Fibroblast of lung (primary cell): Measurements from ENCODE around the gene VAMP4. TPM values are rescaled to one million over a fixed set of nuclear protein-coding genes. Genes with fewer than 3 reads are reported as not detected.

ENCODE experiments used
- DNase-seq, 2 donors: peaks; one replicate each; pipeline versions ENCODE4 v3.0.0 to v3.0.0-alpha.2; 2010; ENCODE audit warnings: low read depth in 2 of 2
- H2AFZ ChIP-seq: 2 replicates; pipeline ENCODE4 v1.5.1; 2012; ENCODE audit warnings: low read length, control low read depth, inconsistent platforms
- H3K27ac ChIP-seq: 2 replicates; pipeline ENCODE4 v1.5.1; 2011; ENCODE audit warnings: low read length, control low read depth; ENCODE audit not compliant: insufficient read depth
- H3K27me3 ChIP-seq: 2 replicates; pipeline ENCODE4 v1.5.1; 2011; ENCODE audit warnings: mild to moderate bottlenecking, low read length; ENCODE audit not compliant: control insufficient read depth, insufficient read depth
- H3K36me3 ChIP-seq: 2 replicates; pipeline ENCODE4 v1.5.1; 2011; ENCODE audit warnings: low read length; ENCODE audit not compliant: control insufficient read depth, insufficient read depth
- H3K4me1 ChIP-seq: 2 replicates; pipeline ENCODE4 v1.5.1; 2011; ENCODE audit warnings: low read length; ENCODE audit not compliant: control insufficient read depth, insufficient read depth; ENCODE audit errors: extremely low read depth
- H3K4me2 ChIP-seq: 2 replicates; pipeline ENCODE4 v1.5.1; 2011; ENCODE audit warnings: low read length, control low read depth; ENCODE audit not compliant: insufficient read depth; ENCODE audit errors: extremely low read depth
- H3K4me3 ChIP-seq, 4 experiments: fragments of 200-600 bp in 1 of 4; sonication (generic) in 1 of 4; replicated peaks in 1 of 4; 2 replicates each; pipeline ENCODE4 v1.5.1; 2011 to 2016; ENCODE audit warnings: low read length in 4 of 4, low read depth in 3 of 4, mild to moderate bottlenecking in 3 of 4, control low read depth in 2 of 4, inconsistent platforms in 1 of 4, mixed read lengths in 1 of 4; ENCODE audit not compliant: insufficient read depth in 1 of 4; ENCODE audit errors: control extremely low read depth in 1 of 4
- H3K79me2 ChIP-seq: 2 replicates; pipeline ENCODE4 v1.5.1; 2012; ENCODE audit warnings: mild to moderate bottlenecking, low read length, inconsistent platforms; ENCODE audit not compliant: control insufficient read depth, insufficient read depth
- H3K9ac ChIP-seq: 2 replicates; pipeline ENCODE4 v1.5.1; 2011; ENCODE audit warnings: mild to moderate bottlenecking, low read length, control low read depth; ENCODE audit not compliant: insufficient read depth
- H3K9me3 ChIP-seq: 2 replicates; pipeline ENCODE4 v1.5.1; 2012; ENCODE audit warnings: low read depth, low read length; ENCODE audit not compliant: control insufficient read depth, insufficient read depth
- H4K20me1 ChIP-seq: 2 replicates; pipeline ENCODE4 v1.5.1; 2011; ENCODE audit warnings: low read length; ENCODE audit not compliant: control insufficient read depth, insufficient read depth; ENCODE audit errors: extremely low read depth
- EZH2 ChIP-seq: IDR thresholded peaks from 2 replicates; pipeline ENCODE4 v1.5.1; 2012; ENCODE audit warnings: low read length, control low read depth, mild to moderate bottlenecking; ENCODE audit errors: missing control alignments
- polyA plus RNA-seq, 2 donors: library from polyadenylated mRNA; depleted of rRNA in 1 of 2; stranded (reverse) in 1 of 2; unstranded in 1 of 2; fragments of >200 nt; gene quantifications; 2 replicates each; pipeline ENCODE4 v1.2.1, GENCODE V29; 2011 to 2012; ENCODE audit warnings: missing spikeins in 1 of 2
- total RNA-seq: library from RNA; depleted of rRNA; stranded (reverse); fragments of >200 nt; gene quantifications from 2 replicates; pipeline ENCODE4 v1.2.1, GENCODE V29; 2014
- TF ChIP-seq, protein P1 (sequence below), 2 donors: IDR thresholded peaks in 1 of 2; conservative IDR thresholded peaks in 1 of 2; 1 replicate in 1 of 2; 2 replicates in 1 of 2; pipeline ENCODE4 v1.5.1; 2011 to 2012; ENCODE audit warnings: low read length in 2 of 2, control low read depth in 1 of 2, inconsistent platforms in 1 of 2, low read depth in 1 of 2, mild to moderate bottlenecking in 1 of 2

Gene VAMP4
- total and polyA plus RNA-seq, 2 donors (not counting 1 experiment from before 2014, with no cell fraction given) = 29.0 to 32.9 TPM

GRCh38 chr1:171751221-171751620 is 9.4 kb upstream of the VAMP4 start:
- Histone ChIP-seq H3K27ac (no peak overlapping the region), H3K27me3 (no peaks in the 10 kb centered on the region), H3K4me3 (no peak overlapping the region), H3K36me3 (no peaks in the 10 kb centered on the region), H3K79me2 (no peaks in the 10 kb centered on the region), H3K9me3 (no peaks in the 10 kb centered on the region), H3K4me2 (no peak overlapping the region), H3K9ac (no peak overlapping the region), H2AFZ (no peak overlapping the region), H4K20me1 (no peaks in the 10 kb centered on the region), H3K4me1 (peaks cover 9% of the 10 kb centered on the region)
- DNase-seq = no peak
- TF ChIP-seq, protein P1, sequence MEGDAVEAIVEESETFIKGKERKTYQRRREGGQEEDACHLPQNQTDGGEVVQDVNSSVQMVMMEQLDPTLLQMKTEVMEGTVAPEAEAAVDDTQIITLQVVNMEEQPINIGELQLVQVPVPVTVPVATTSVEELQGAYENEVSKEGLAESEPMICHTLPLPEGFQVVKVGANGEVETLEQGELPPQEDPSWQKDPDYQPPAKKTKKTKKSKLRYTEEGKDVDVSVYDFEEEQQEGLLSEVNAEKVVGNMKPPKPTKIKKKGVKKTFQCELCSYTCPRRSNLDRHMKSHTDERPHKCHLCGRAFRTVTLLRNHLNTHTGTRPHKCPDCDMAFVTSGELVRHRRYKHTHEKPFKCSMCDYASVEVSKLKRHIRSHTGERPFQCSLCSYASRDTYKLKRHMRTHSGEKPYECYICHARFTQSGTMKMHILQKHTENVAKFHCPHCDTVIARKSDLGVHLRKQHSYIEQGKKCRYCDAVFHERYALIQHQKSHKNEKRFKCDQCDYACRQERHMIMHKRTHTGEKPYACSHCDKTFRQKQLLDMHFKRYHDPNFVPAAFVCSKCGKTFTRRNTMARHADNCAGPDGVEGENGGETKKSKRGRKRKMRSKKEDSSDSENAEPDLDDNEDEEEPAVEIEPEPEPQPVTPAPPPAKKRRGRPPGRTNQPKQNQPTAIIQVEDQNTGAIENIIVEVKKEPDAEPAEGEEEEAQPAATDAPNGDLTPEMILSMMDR (conservative IDR thresholded peaks at IDR 0.05 in 1 of 2, IDR thresholded peaks at IDR 0.05 in 1 of 2; ENCODE audit: low read depth in 1 of 2, low read length in 2 of 2) = no peak
- no peak for TF ChIP-seq EZH2

DNA sequence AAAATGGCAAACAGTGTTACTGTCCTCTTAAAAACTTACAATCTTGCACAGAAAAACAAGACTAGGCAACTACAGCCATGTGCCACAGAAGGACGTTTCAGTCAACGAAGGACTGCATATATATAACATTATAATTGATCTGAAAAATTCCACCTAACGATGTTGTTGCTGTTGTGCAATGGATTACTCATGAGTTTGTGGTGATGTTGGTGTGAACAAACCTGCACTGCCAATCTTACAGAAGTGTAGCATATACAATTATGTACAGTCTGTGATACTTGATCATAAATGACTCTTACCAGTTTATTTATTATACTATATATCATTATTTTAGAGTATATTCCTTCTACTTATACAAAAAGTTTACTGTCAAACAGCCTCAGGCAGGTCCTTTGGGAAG is 6.8 kb upstream of the VAMP4 start:
- TF ChIP-seq, protein P1 (conservative IDR thresholded peaks at IDR 0.05 in 1 of 2, IDR thresholded peaks at IDR 0.05 in 1 of 2; ENCODE audit: low read depth in 1 of 2, low read length in 2 of 2) = no peak
- TF ChIP-seq EZH2 = no peak
- no peaks in the 10 kb centered on the region for H3K36me3 ChIP-seq
- H3K4me1 ChIP-seq = peaks cover 5% of the 10 kb centered on the region
- no peaks in the 10 kb centered on the region for H3K9me3 ChIP-seq
- H3K27ac ChIP-seq = no peak overlapping the region
- no peak overlapping the region for H3K4me3 ChIP-seq
- H3K4me2 ChIP-seq = no peak overlapping the region
- no peak overlapping the region for H2AFZ ChIP-seq
- H4K20me1 ChIP-seq = no peaks in the 10 kb centered on the region
- H3K9ac ChIP-seq = no peak overlapping the region
- H3K79me2 ChIP-seq = no peaks in the 10 kb centered on the region
- DNase-seq = no peak
- no peaks in the 10 kb centered on the region for H3K27me3 ChIP-seq

GRCh38 chr1:171744986-171745385 is 3.1 kb upstream of the VAMP4 start:
- Histone ChIP-seq H3K4me1 (peaks cover 9% of the 10 kb centered on the region), H3K4me3 (no peak overlapping the region), H3K9me3 (no peaks in the 10 kb centered on the region), H3K27ac (no peak overlapping the region), H4K20me1 (no peaks in the 10 kb centered on the region), H3K27me3 (no peaks in the 10 kb centered on the region), H3K36me3 (no peaks in the 10 kb centered on the region), H3K4me2 (no peak overlapping the region), H3K79me2 (peaks cover 17% of the 10 kb centered on the region), H2AFZ (no peak overlapping the region), H3K9ac (no peak overlapping the region)
- TF ChIP-seq, protein P1 (conservative IDR thresholded peaks at IDR 0.05 in 1 of 2, IDR thresholded peaks at IDR 0.05 in 1 of 2; ENCODE audit: low read depth in 1 of 2, low read length in 2 of 2) = no peak
- no peak for DNase-seq
